ENCODE results near the gene HS3ST4. TPM values are rescaled to one million over a fixed set of nuclear protein-coding genes. Genes with fewer than 3 reads are reported as not detected.

HS3ST4 gene
- total and polyA plus RNA-seq, 2 donors (not counting 3 experiments of a cell fraction or from before 2014, with no cell fraction given): not detected

DNA sequence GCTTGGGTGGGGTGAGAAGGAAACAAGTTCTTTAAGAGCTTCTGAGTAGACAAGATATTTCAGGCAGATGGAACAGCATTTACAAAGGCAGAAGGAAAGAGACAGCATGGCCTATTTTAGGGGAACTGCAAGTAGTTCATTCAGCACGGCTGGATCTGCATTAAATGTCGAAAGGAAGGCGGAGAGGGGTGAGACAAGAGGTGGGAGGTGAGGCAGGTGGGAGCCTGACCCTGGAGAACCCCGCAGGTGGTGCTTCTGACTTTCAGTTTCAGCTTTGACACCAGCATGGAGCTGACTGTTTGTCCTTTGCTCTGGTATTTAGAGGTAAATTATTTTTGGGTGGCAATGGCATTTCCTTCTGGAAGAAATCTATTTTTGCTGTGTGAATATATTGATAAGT, 194.8 kb downstream of the HS3ST4 start:
- no peak for TF ChIP-seq POLR2AphosphoS5 (IDR thresholded peaks at IDR 0.05; ENCODE audit: insufficient read depth, low read depth, low read length)
- no peak for TF ChIP-seq POLR2A (IDR thresholded peaks at IDR 0.05; ENCODE audit: low read depth, low read length)
- TF ChIP-seq MYC (IDR thresholded peaks at IDR 0.05; ENCODE audit: low read depth, low read length): no peak
- no peak for TF ChIP-seq EZH2 (IDR thresholded peaks at IDR 0.05; ENCODE audit: borderline replicate concordance, low read depth, low read length, severe bottlenecking)
- TF ChIP-seq, protein P1, sequence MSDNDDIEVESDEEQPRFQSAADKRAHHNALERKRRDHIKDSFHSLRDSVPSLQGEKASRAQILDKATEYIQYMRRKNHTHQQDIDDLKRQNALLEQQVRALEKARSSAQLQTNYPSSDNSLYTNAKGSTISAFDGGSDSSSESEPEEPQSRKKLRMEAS (IDR thresholded peaks at IDR 0.05; ENCODE audit: insufficient read depth, insufficient read length): no peak
- TF ChIP-seq FOS (IDR thresholded peaks at IDR 0.05; ENCODE audit: borderline replicate concordance, insufficient read depth, low read length): no peak
- FAIRE-seq: no peak
- dilution Hi-C loops (cut with MboI; ENCODE audit: extremely low pct_ligation_motif_present, low sequenced_read_pairs): no loop called here
- Histone ChIP-seq H3K36me3 (ENCODE audit: control insufficient read depth in 2 of 2, extremely low read depth in 1 of 2, insufficient read depth in 2 of 2, low read length in 2 of 2) (no peaks in the 10 kb centered on the region), H3K79me2 (ENCODE audit: control insufficient read depth, insufficient read depth, low read length) (no peaks in the 10 kb centered on the region), H3K27ac (ENCODE audit: insufficient read depth, low read depth, low read length) (no peak overlapping the region), H3K27me3 (ENCODE audit: control insufficient read depth in 2 of 2, insufficient read depth in 2 of 2, low read length in 2 of 2) (no peaks in the 10 kb centered on the region), H3K4me1 (ENCODE audit: control insufficient read depth, extremely low read depth, insufficient read depth, low read length) (no peaks in the 10 kb centered on the region), H2AFZ (ENCODE audit: low read depth, low read length) (no peak overlapping the region), H3K9me3 (replicated peaks; ENCODE audit: control insufficient read depth, insufficient read depth, low read length) (peaks cover 1% of the 10 kb centered on the region), H3K4me3 (replicated peaks in 1 of 3; ENCODE audit: insufficient read depth in 1 of 3, low read depth in 1 of 3, low read length in 3 of 3) (no peak overlapping the region), H4K20me1 (replicated peaks; ENCODE audit: control insufficient read depth, extremely low read depth, insufficient read depth, low read length) (no peaks in the 10 kb centered on the region), H3K4me2 (ENCODE audit: insufficient read depth, low read length) (no peak overlapping the region), H3K9ac (replicated peaks; ENCODE audit: extremely low read depth, insufficient read depth, low read length) (no peak overlapping the region), H3K9me1 (replicated peaks; ENCODE audit: control insufficient read depth, extremely low read depth, insufficient read depth, low read length) (no peaks in the 10 kb centered on the region)
- intact Hi-C loops (cut with micrococcal nuclease): no loop called here
- no peak for DNase-seq (ENCODE audit: low read depth, low spot score)
- ChIA-PET CTCF (interaction anchor here (0.6 kb wide), 1 partner anchor 18 kb away, joined by 4 read pairs; no protein-coding TSS in a partner anchor), POLR2A (no interaction called here)
- no TSS peak for BruUV-seq (replicated peaks)

DNA sequence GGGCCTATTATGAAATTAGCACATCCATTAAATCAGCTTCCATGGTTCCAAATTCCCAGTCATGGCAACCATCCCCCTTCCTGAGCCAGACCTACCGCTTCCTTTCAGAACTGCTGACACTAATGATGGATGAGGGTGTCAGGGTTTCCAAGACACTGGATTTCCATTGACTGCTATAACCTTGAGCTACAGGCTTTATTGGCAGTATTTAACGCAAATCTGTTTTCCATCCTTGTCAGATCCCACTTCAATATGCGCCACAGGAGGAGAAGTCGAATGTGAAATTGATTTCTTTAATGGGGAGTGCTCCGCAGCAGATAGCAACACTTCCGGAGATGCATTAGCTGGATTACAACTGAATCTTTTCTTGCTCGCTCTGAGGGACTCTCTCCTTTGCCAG, 197.1 kb downstream of the HS3ST4 start:
- DNase-seq (ENCODE audit: low read depth, low spot score) (no peak), FAIRE-seq (no peak)
- TF ChIP-seq FOS (IDR thresholded peaks at IDR 0.05; ENCODE audit: borderline replicate concordance, insufficient read depth, low read length): no peak
- no peak for TF ChIP-seq POLR2A (IDR thresholded peaks at IDR 0.05; ENCODE audit: low read depth, low read length)
- TF ChIP-seq, protein P2, sequence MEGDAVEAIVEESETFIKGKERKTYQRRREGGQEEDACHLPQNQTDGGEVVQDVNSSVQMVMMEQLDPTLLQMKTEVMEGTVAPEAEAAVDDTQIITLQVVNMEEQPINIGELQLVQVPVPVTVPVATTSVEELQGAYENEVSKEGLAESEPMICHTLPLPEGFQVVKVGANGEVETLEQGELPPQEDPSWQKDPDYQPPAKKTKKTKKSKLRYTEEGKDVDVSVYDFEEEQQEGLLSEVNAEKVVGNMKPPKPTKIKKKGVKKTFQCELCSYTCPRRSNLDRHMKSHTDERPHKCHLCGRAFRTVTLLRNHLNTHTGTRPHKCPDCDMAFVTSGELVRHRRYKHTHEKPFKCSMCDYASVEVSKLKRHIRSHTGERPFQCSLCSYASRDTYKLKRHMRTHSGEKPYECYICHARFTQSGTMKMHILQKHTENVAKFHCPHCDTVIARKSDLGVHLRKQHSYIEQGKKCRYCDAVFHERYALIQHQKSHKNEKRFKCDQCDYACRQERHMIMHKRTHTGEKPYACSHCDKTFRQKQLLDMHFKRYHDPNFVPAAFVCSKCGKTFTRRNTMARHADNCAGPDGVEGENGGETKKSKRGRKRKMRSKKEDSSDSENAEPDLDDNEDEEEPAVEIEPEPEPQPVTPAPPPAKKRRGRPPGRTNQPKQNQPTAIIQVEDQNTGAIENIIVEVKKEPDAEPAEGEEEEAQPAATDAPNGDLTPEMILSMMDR (IDR thresholded peaks at IDR 0.05; ENCODE audit: extremely low read depth in 1 of 2, insufficient read depth in 1 of 2, low read depth in 1 of 2, low read length in 2 of 2): no peak
- no peak for TF ChIP-seq GATA2 (IDR thresholded peaks at IDR 0.05; ENCODE audit: insufficient read depth, insufficient read length, low read depth, low read length)
- TF ChIP-seq EZH2 (IDR thresholded peaks at IDR 0.05; ENCODE audit: borderline replicate concordance, low read depth, low read length, severe bottlenecking): no peak
- no peak for TF ChIP-seq POLR2AphosphoS5 (IDR thresholded peaks at IDR 0.05; ENCODE audit: insufficient read depth, low read depth, low read length)
- TF ChIP-seq, protein P1 (IDR thresholded peaks at IDR 0.05; ENCODE audit: insufficient read depth, insufficient read length): no peak
- Histone ChIP-seq H3K4me1 (ENCODE audit: control insufficient read depth, extremely low read depth, insufficient read depth, low read length) (no peaks in the 10 kb centered on the region), H3K4me3 (replicated peaks in 1 of 3; ENCODE audit: insufficient read depth in 1 of 3, low read depth in 1 of 3, low read length in 3 of 3) (no peak overlapping the region), H3K27ac (ENCODE audit: insufficient read depth, low read depth, low read length) (no peak overlapping the region), H3K36me3 (ENCODE audit: control insufficient read depth in 2 of 2, extremely low read depth in 1 of 2, insufficient read depth in 2 of 2, low read length in 2 of 2) (no peaks in the 10 kb centered on the region), H2AFZ (ENCODE audit: low read depth, low read length) (no peak overlapping the region), H3K4me2 (ENCODE audit: insufficient read depth, low read length) (no peak overlapping the region), H3K9me1 (replicated peaks; ENCODE audit: control insufficient read depth, extremely low read depth, insufficient read depth, low read length) (no peaks in the 10 kb centered on the region), H3K27me3 (ENCODE audit: control insufficient read depth in 2 of 2, insufficient read depth in 2 of 2, low read length in 2 of 2) (no peaks in the 10 kb centered on the region), H3K79me2 (ENCODE audit: control insufficient read depth, insufficient read depth, low read length) (no peaks in the 10 kb centered on the region), H3K9ac (replicated peaks; ENCODE audit: extremely low read depth, insufficient read depth, low read length) (no peak overlapping the region), H3K9me3 (replicated peaks; ENCODE audit: control insufficient read depth, insufficient read depth, low read length) (peaks cover 6% of the 10 kb centered on the region), H4K20me1 (replicated peaks; ENCODE audit: control insufficient read depth, extremely low read depth, insufficient read depth, low read length) (no peaks in the 10 kb centered on the region)
- intact Hi-C loops (cut with micrococcal nuclease): no loop called here
- no TSS peak for BruUV-seq (replicated peaks)
- POLR2A ChIA-PET: no interaction called here
- dilution Hi-C loops (cut with MboI; ENCODE audit: extremely low pct_ligation_motif_present, low sequenced_read_pairs): no loop called here
- CTCF ChIA-PET: no interaction called here

Measured in endothelial cell of umbilical vein (primary cell).